Melanocyte of skin (primary cell): ENCODE results near the gene RBSN. TPM values are rescaled to one million over a fixed set of nuclear protein-coding genes. Genes with fewer than 3 reads are reported as not detected.

ENCODE experiments used
- total RNA-seq, 2 donors: library from RNA; depleted of rRNA; stranded (reverse); fragments of >200 nt; gene quantifications; 2 replicates each; pipeline ENCODE4 v1.2.3, GENCODE V29; 2012

RBSN gene
- 10 to 100 TPM; 14.0 to 23.7 TPM for total RNA-seq

DNA sequence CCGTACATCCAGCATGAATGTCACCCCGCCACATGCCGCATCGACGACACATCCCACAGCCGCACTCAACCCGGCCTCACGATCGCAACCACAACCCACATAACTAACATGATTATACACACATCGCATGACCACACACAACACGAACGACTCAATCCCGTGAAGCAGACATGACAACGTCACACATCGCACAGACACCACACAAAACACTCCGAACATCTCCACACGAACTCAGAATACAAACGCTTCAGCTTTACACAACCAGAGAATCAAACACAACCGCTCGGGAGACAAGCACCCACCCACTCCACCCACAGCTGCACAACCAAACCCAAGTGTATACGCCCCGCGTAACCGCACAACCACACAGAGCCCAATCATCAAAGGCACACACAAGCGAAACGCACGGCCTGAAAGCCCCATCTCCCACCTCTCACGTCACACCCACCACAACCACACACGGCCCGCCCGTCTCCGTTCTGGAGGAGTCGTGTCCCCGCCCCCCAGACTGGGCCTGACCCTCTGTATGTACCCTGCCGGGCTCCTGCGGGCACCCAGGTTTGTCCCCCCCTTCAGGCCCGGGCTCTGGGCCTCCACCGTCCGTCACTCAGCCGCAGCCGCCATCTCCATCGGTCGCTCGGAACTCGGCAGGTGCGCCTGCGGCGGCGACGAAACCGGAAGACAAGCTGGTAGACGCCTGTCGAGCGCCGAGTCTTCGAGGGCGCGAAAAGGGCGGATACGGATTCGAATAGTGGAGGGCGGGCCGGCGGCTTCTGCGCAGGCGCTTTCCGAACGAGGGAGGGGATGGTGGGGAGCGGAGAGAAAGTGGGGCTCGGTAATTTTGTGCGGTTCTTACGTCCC lies at the start of gene RBSN:
RBSN (minus strand) TSS at position 646 of the 861 bp plus-strand sequence. CDS start 3,028 bp downstream, outside the sequence.

DNA sequence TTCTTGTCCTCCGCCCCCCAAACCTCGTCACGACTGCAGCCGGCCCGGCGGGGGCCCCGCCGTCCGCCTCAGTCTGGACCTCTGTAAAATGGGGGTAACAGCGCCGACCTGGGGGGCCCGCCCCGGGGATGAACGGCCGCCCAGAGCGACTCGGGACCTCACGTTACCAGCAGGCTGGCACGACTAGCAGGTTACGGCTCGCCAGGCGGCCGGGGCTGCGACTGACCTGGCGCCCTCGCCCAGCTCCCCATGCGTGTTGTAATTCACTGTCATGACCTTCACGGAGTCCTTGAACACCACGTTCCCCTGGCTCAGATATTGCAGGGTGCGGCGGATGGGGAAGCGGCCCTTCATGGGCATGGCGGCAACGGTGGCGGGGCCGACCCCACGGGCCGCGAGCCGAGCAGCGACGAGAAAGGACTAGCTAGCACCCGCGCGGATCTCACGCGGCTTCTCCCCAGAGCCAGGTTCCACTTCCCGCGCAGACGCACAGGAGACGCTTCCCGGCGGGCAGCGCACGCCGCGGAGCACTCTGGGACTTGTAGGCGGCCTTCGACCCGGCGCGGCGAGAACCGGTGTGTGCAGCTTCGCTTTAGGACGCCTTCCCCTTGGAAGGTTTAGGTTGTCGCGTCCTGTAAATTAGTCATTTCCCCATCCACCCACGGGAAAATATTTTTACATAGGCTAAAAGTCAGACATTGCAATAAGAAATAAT lies 34.0 kb downstream of the RBSN start, which contains the start of gene MRPS25:
MRPS25 (minus strand) TSS at position 481 of the 715 bp plus-strand sequence; CDS start at position 360, 121 bp downstream.

Other genes with a start within 250 kb of the RBSN start
- 10 to 100 TPM; 20.0 to 20.6 TPM for gene NR2C2, start 151.6 kb downstream of the RBSN start, total RNA-seq
- 10 to 100 TPM; 16.5 to 22.3 TPM for gene MRPS25, start 33.8 kb downstream of the RBSN start, total RNA-seq
- gene CAPN7, start 107.1 kb upstream of the RBSN start, total RNA-seq = 10 to 100 TPM; 33.0 to 37.2 TPM
- 10 to 100 TPM; 13.4 to 38.6 TPM for gene SH3BP5, start 233.4 kb upstream of the RBSN start, total RNA-seq